Measurements from ENCODE around the gene BTBD9. TPM values are rescaled to one million over a fixed set of nuclear protein-coding genes. Genes with fewer than 3 reads are reported as not detected.

The BTBD9 gene
- total RNA-seq, 1 experiment from 2014 or later, result 8.9 TPM

DNA sequence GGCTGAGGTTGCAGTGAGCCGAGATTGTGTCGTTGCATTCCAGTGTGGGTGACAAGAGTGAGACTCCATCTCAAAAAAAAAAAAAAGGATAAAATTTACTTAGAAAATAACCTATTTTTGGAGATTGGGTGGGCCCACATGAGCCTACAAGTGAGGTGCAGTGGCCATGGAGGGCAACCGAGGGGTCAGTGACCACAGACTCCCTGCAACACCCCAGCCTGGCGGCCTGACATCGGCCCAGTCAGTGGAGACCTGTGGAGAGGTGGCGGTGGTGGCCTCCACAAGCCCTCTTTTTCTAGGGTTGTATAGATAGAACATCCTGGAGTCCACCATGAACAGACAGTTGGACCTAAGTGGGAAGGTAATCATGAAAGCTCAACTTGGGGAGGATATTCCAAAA, 52.7 kb downstream of the BTBD9 start:
- no peaks in the 10 kb centered on the region for H3K23me2 ChIP-seq (ENCODE audit: insufficient read length, low read depth, low read length, poor library complexity, severe bottlenecking)
- H2AFZ ChIP-seq (ENCODE audit: low read length), result no peak overlapping the region
- no peak overlapping the region for H2BK5ac ChIP-seq (ENCODE audit: insufficient read length, low read length)
- TF ChIP-seq CTCF (conservative IDR thresholded peaks at IDR 0.05), result no peak
- no CpG with 5 or more reads among the region's 6 CpGs for WGBS (ENCODE audit: extremely low coverage, insufficient read length, low lambda C conversion rate)
- H4K5ac ChIP-seq (ENCODE audit: insufficient read length, low read depth, low read length), result no peak overlapping the region
- no peaks in the 10 kb centered on the region for H3K27me3 Mint-ChIP-seq (ENCODE audit: low read depth)
- H3K27me3 ChIP-seq (ENCODE audit: insufficient read depth, low read length), result no peaks in the 10 kb centered on the region
- H3K4me1 Mint-ChIP-seq, result no peaks in the 10 kb centered on the region
- H2BK120ac ChIP-seq (ENCODE audit: low read depth, low read length, poor library complexity, severe bottlenecking), result no peak overlapping the region
- no peak overlapping the region for H3K27ac ChIP-seq (ENCODE audit: insufficient read length, low read depth, low read length)
- H2BK15ac ChIP-seq (ENCODE audit: low read depth, low read length), result no peak overlapping the region
- H2AK5ac ChIP-seq (ENCODE audit: insufficient read length, low read length), result no peak overlapping the region
- H3K23ac ChIP-seq (ENCODE audit: insufficient read length, low read depth, low read length), result no peak overlapping the region
- no peaks in the 10 kb centered on the region for H3K79me1 ChIP-seq (ENCODE audit: insufficient read depth, low read depth, low read length, poor library complexity, severe bottlenecking)
- H3K9ac ChIP-seq (ENCODE audit: extremely low read depth, insufficient read length, low read length), result no peak overlapping the region
- H4K91ac ChIP-seq (ENCODE audit: insufficient read length, low read depth, low read length), result no peak overlapping the region
- H4K20me1 ChIP-seq (ENCODE audit: control insufficient read depth, insufficient read depth, insufficient read length), result no peaks in the 10 kb centered on the region
- H2BK12ac ChIP-seq (ENCODE audit: insufficient read length, low read depth, low read length), result no peak overlapping the region
- no peak overlapping the region for H3T11ph ChIP-seq (ENCODE audit: low read length)
- H3K79me2 ChIP-seq (ENCODE audit: insufficient read depth, low read length), result no peaks in the 10 kb centered on the region
- H2BK20ac ChIP-seq (ENCODE audit: low read depth, low read length, poor library complexity, severe bottlenecking), result no peak overlapping the region
- no peak overlapping the region for H3K18ac ChIP-seq (ENCODE audit: insufficient read length, low read depth, low read length)
- no peaks in the 10 kb centered on the region for H3K9me3 Mint-ChIP-seq
- H3K27ac Mint-ChIP-seq, result no peak overlapping the region
- H3K4me1 ChIP-seq (ENCODE audit: insufficient read depth, low read length), result no peaks in the 10 kb centered on the region
- no peak overlapping the region for H3K14ac ChIP-seq (ENCODE audit: insufficient read depth, low read length)
- no peak overlapping the region for H3K4me2 ChIP-seq (ENCODE audit: insufficient read depth, insufficient read length, low read length)
- no peaks in the 10 kb centered on the region; a peak in 1 of 7 replicates for H3K36me3 Mint-ChIP-seq (ENCODE audit: insufficient read depth in 1 of 3, low read depth in 3 of 3)
- H3K56ac ChIP-seq (ENCODE audit: insufficient read length, low read depth, low read length), result no peak overlapping the region
- no peaks in the 10 kb centered on the region for H3K9me3 ChIP-seq (ENCODE audit: control insufficient read depth, low read depth, low read length)
- H3K4me3 Mint-ChIP-seq, result no peak overlapping the region
- H4K8ac ChIP-seq (replicated peaks; ENCODE audit: insufficient read length, low read depth, low read length), result no peak overlapping the region
- H3K4ac ChIP-seq (ENCODE audit: low read depth, low read length), result no peak overlapping the region
- DNase-seq, result no peak

All from H9 (cell line).